Rectal smooth muscle tissue (tissue), 1 donor: ENCODE measurements around the gene TSEN15.
"Not testable (repeated sequence)": the region's sequence is repeated elsewhere in the genome, so short reads cannot be mapped to it uniquely, and the experiment has no call there.

Experiments
- H3K27ac ChIP-seq: one replicate; pipeline ENCODE4 v1.7.0; 2013; ENCODE audit warnings: low read depth, low read length, inconsistent platforms
- H3K27me3 ChIP-seq: one replicate; pipeline ENCODE4 v1.7.0; 2013; ENCODE audit warnings: low read length; ENCODE audit not compliant: control insufficient read depth, insufficient read depth
- H3K36me3 ChIP-seq: one replicate; pipeline ENCODE4 v1.7.0; 2013; ENCODE audit warnings: low read length; ENCODE audit not compliant: control insufficient read depth, insufficient read depth
- H3K4me1 ChIP-seq: one replicate; pipeline ENCODE4 v1.7.0; 2013; ENCODE audit warnings: low read length; ENCODE audit not compliant: control insufficient read depth, insufficient read depth
- H3K4me3 ChIP-seq: one replicate; pipeline ENCODE4 v1.7.0; 2013; ENCODE audit warnings: low read length
- H3K9ac ChIP-seq: one replicate; pipeline ENCODE4 v1.7.0; 2013; ENCODE audit warnings: low read length

TSEN15 gene

GRCh38 chr1:184032930-184033418 lies 18.6 kb upstream of the TSEN15 start:
- Histone ChIP-seq H3K27ac (no peak overlapping the region), H3K27me3 (peaks cover 6% of the 10 kb centered on the region), H3K4me3 (no peak overlapping the region), H3K9ac (no peak overlapping the region), H3K4me1 (peaks cover 5% of the 10 kb centered on the region), H3K36me3 (no peaks in the 10 kb centered on the region)

- Histone ChIP-seq H3K27ac (no peak overlapping the region), H3K4me1 (peaks cover 5% of the 10 kb centered on the region), H3K9ac (no peak overlapping the region), H3K36me3 (no peaks in the 10 kb centered on the region), H3K27me3 (peaks cover 6% of the 10 kb centered on the region), H3K4me3 (no peak overlapping the region)
Measured at GRCh38 chr1:184033711-184034167, 17.8 kb upstream of the TSEN15 start.

GRCh38 chr1:184034761-184035379 lies 16.7 kb upstream of the TSEN15 start:
- Histone ChIP-seq H3K36me3 (no peaks in the 10 kb centered on the region), H3K9ac (no peak overlapping the region), H3K4me1 (peaks cover 5% of the 10 kb centered on the region), H3K27ac (no peak overlapping the region), H3K4me3 (no peak overlapping the region), H3K27me3 (peaks cover 6% of the 10 kb centered on the region)

- Histone ChIP-seq H3K4me3 (peak overlapping the region; percentile 74), H3K36me3 (no peaks in the 10 kb centered on the region), H3K27ac (no peak overlapping the region), H3K9ac (no peak overlapping the region), H3K27me3 (peaks cover 6% of the 10 kb centered on the region), H3K4me1 (peaks cover 5% of the 10 kb centered on the region)
Measured at GRCh38 chr1:184035719-184036516, 15.6 kb upstream of the TSEN15 start.

- no peak overlapping the region for H3K9ac ChIP-seq
- H3K4me3 ChIP-seq: peak overlapping the region; percentile 74
- peaks cover 5% of the 10 kb centered on the region for H3K4me1 ChIP-seq
- H3K27ac ChIP-seq: no peak overlapping the region
- H3K27me3 ChIP-seq: peaks cover 6% of the 10 kb centered on the region
- no peaks in the 10 kb centered on the region for H3K36me3 ChIP-seq
Measured at GRCh38 chr1:184036517-184036949, 15.0 kb upstream of the TSEN15 start.

GRCh38 chr1:184037849-184038591 lies 13.5 kb upstream of the TSEN15 start:
- Histone ChIP-seq H3K27ac (no peak overlapping the region), H3K4me3 (peak overlapping the region; percentile 74), H3K4me1 (peaks cover 5% of the 10 kb centered on the region), H3K36me3 (no peaks in the 10 kb centered on the region), H3K27me3 (peaks cover 6% of the 10 kb centered on the region), H3K9ac (no peak overlapping the region)

- Histone ChIP-seq H3K9ac (no peak overlapping the region), H3K27me3 (peaks cover 6% of the 10 kb centered on the region), H3K4me1 (peaks cover 5% of the 10 kb centered on the region), H3K27ac (no peak overlapping the region), H3K4me3 (no peak overlapping the region), H3K36me3 (no peaks in the 10 kb centered on the region)
Measured at GRCh38 chr1:184039126-184039525, 12.4 kb upstream of the TSEN15 start.

GRCh38 chr1:184041731-184042130 lies 9.8 kb upstream of the TSEN15 start:
- Histone ChIP-seq H3K9ac (no peak overlapping the region), H3K4me3 (no peak overlapping the region), H3K27me3 (no peaks in the 10 kb centered on the region), H3K4me1 (no peaks in the 10 kb centered on the region), H3K36me3 (no peaks in the 10 kb centered on the region), H3K27ac (no peak overlapping the region)

- not testable (repeated sequence) for H3K27me3 ChIP-seq, H3K4me1 ChIP-seq, H3K36me3 ChIP-seq, H3K9ac ChIP-seq, H3K4me3 ChIP-seq, H3K27ac ChIP-seq
Measured at GRCh38 chr1:184043315-184043714, 8.2 kb upstream of the TSEN15 start.

GRCh38 chr1:184044603-184045376 lies 6.7 kb upstream of the TSEN15 start:
- H3K9ac ChIP-seq: no peak overlapping the region
- no peaks in the 10 kb centered on the region for H3K27me3 ChIP-seq
- no peak overlapping the region for H3K4me3 ChIP-seq
- no peaks in the 10 kb centered on the region for H3K4me1 ChIP-seq
- H3K27ac ChIP-seq: no peak overlapping the region
- H3K36me3 ChIP-seq: no peaks in the 10 kb centered on the region

GRCh38 chr1:184047541-184047940 lies 4.0 kb upstream of the TSEN15 start:
- H3K4me3 ChIP-seq, H3K9ac ChIP-seq, H3K4me1 ChIP-seq, H3K27ac ChIP-seq, H3K27me3 ChIP-seq, H3K36me3 ChIP-seq: not testable (repeated sequence)
